K562 (cell line): ENCODE data around the gene UTP15.

Experiments
- BDP1 ChIP-seq: IDR thresholded peaks from 3 replicates; pipeline ENCODE4 v1.6.1; 2011; ENCODE audit not compliant: insufficient read length, insufficient read depth
- CBX2 ChIP-seq: fragments of 200-600 bp; sonication (generic); IDR thresholded peaks from one replicate; pipeline ENCODE4 v1.6.1; 2012; ENCODE audit warnings: mild to moderate bottlenecking, low read length, inconsistent platforms; ENCODE audit not compliant: insufficient read depth, poor library complexity, severe bottlenecking
- CHD1 ChIP-seq: fragments of 200-600 bp; sonication (generic); IDR thresholded peaks from one replicate; pipeline ENCODE4 v1.6.1; 2012; ENCODE audit warnings: mild to moderate bottlenecking, moderate library complexity, low read length, inconsistent platforms
- FUS ChIP-seq: fragments of 200-400 bp; formaldehyde crosslinking; optimal IDR thresholded peaks from 2 replicates; pipeline ENCODE3; 2017; ENCODE audit warnings: low read depth, low read length
- IRF2 ChIP-seq: sonication (generic); formaldehyde crosslinking; IDR thresholded peaks from 2 replicates; pipeline ENCODE4 v1.8.1; 2022; ENCODE audit warnings: mild to moderate bottlenecking, missing genetic modification reagents
- MEIS2 ChIP-seq: fragments of 450-650 bp; IDR thresholded peaks from 2 replicates; pipeline ENCODE4 v1.6.1; 2014; ENCODE audit warnings: mild to moderate bottlenecking; ENCODE audit not compliant: partially characterized antibody
- POLR2AphosphoS5 ChIP-seq: IDR thresholded peaks from 2 replicates; pipeline ENCODE4 v1.6.1; 2011; ENCODE audit warnings: mild to moderate bottlenecking, low read depth, low read length, moderate library complexity; ENCODE audit not compliant: control insufficient read depth, insufficient read depth
- SP1 ChIP-seq: sonication (generic); formaldehyde crosslinking; IDR thresholded peaks from 2 replicates; pipeline ENCODE4 v1.8.1; 2022; ENCODE audit warnings: mild to moderate bottlenecking, missing genetic modification reagents
- THRAP3 ChIP-seq: fragments of 450-650 bp; IDR thresholded peaks from 2 replicates; pipeline ENCODE4 v1.6.1; 2016; ENCODE audit warnings: mild to moderate bottlenecking, inconsistent platforms, borderline replicate concordance
- ZC3H11A ChIP-seq: IDR thresholded peaks from 2 replicates; pipeline ENCODE4 v1.6.1; 2012; ENCODE audit warnings: low read depth, low read length, improper control_type of control experiment
- ZNF12 ChIP-seq: sonication (generic); formaldehyde crosslinking; IDR thresholded peaks from 2 replicates; pipeline ENCODE4 v1.4.0; 2020; ENCODE audit warnings: mild to moderate bottlenecking, missing genetic modification reagents
- ZNF436 ChIP-seq: fragments of 250-450, 450-650 bp; sonication (Bioruptor Pico); formaldehyde crosslinking; IDR thresholded peaks from 2 replicates; pipeline ENCODE4 v1.7.0; 2020; ENCODE audit warnings: mild to moderate bottlenecking
- ZNF76 ChIP-seq: fragments of 250-450 bp; sonication (Bioruptor Pico); IDR thresholded peaks from 2 replicates; pipeline ENCODE4 v1.4.0; 2020; ENCODE audit warnings: mild to moderate bottlenecking, moderate library complexity, borderline replicate concordance
- TF ChIP-seq, protein P1 (sequence below): sonication (generic); formaldehyde crosslinking; IDR thresholded peaks from 2 replicates; pipeline ENCODE4 v1.8.0; 2022; ENCODE audit warnings: mild to moderate bottlenecking, missing genetic modification reagents

DNA sequence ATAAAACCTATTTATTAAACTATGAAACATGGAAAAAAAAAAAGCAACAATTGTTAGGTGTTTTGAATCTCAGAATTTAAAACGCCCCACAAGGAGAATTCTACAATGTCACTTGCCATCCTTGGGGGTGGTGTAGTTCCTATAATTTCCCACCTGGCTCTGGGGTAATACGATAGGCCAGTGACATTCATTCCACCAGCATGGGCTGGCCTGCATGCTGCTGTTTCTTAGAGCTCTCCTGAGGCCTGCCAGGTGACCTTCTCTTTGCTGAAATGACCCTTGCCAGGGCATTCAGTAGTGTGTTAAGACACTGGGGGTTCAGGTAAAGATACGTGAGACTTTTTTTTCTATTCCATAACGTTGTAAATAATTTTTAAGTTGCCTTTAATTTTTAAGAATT lies 50.4 kb downstream of the UTP15 start:
- TF ChIP-seq POLR2AphosphoS5 = no peak
- no peak for TF ChIP-seq BDP1
- TF ChIP-seq IRF2 (CRISPR knock-in tag) = no peak
- TF ChIP-seq ZC3H11A = no peak
- TF ChIP-seq FUS = no peak
- TF ChIP-seq SP1 (CRISPR knock-in tag) = no peak
- TF ChIP-seq, protein P1, sequence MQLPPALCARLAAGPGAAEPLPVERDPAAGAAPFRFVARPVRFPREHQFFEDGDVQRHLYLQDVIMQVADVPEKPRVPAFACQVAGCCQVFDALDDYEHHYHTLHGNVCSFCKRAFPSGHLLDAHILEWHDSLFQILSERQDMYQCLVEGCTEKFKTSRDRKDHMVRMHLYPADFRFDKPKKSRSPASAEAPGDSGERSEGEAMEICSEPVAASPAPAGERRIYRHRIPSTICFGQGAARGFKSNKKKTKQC (CRISPR knock-in tag) = no peak
- TF ChIP-seq THRAP3 = no peak
- TF ChIP-seq ZNF436 (CRISPR knock-in tag) = no peak
- no peak for TF ChIP-seq ZNF12 (CRISPR knock-in tag)
- no peak for TF ChIP-seq ZNF76 (CRISPR knock-in tag)
- no peak for TF ChIP-seq CHD1
- TF ChIP-seq MEIS2 = no peak
- TF ChIP-seq CBX2 = no peak
